K562 (cell line): ENCODE measurements around the gene SGK1. TPM values are rescaled to one million over a fixed set of nuclear protein-coding genes. Genes with fewer than 3 reads are reported as not detected.

Experiments used
- polyA plus RNA-seq, 8 experiments: library from polyadenylated mRNA; depleted of rRNA in 4 of 8; stranded (reverse) in 5 of 8; unstranded in 3 of 8; fragments of >200 nt; fragmentation: Nextera tagmentation in 2 of 8; fragmentation: Illumina TruSeq in 1 of 8; extraction: Ambion mirVana in 2 of 8; extraction: Trizol in 1 of 8; gene quantifications; 2 replicates each; pipeline versions ENCODE4 v1.2.1 to v1.2.3, GENCODE V29; 2011 to 2014; ENCODE audit warnings: inconsistent platforms in 1 of 8, missing spikeins in 1 of 8
- total RNA-seq, 7 experiments: library from RNA; depleted of rRNA in 6 of 7; stranded (reverse); fragments of >200 nt in 6 of 7; fragmentation: Illumina TruSeq in 2 of 7; extraction: Trizol in 2 of 7; gene quantifications; 2 replicates each; pipeline versions ENCODE4 v1.2.1 to v1.2.3, GENCODE V29; 2011 to 2021; ENCODE audit warnings: low replicate concordance in 1 of 7
- TF ChIP-seq, protein P1 (sequence below), 2 experiments: fragments of 450-650 bp in 1 of 2; sonication (generic) in 1 of 2; formaldehyde crosslinking in 1 of 2; IDR thresholded peaks; 2 replicates each; pipeline versions ENCODE4 v1.7.1 to v1.9.0; 2016 to 2022; ENCODE audit warnings: inconsistent platforms in 1 of 2, mild to moderate bottlenecking in 1 of 2, missing genetic modification reagents in 1 of 2

The SGK1 gene
- total and polyA plus RNA-seq, 9 of the 15 experiments (the other 6 are each of a cell fraction or from before 2014, with no cell fraction given): 3.5 to 7.2 (median 3.9) TPM

DNA sequence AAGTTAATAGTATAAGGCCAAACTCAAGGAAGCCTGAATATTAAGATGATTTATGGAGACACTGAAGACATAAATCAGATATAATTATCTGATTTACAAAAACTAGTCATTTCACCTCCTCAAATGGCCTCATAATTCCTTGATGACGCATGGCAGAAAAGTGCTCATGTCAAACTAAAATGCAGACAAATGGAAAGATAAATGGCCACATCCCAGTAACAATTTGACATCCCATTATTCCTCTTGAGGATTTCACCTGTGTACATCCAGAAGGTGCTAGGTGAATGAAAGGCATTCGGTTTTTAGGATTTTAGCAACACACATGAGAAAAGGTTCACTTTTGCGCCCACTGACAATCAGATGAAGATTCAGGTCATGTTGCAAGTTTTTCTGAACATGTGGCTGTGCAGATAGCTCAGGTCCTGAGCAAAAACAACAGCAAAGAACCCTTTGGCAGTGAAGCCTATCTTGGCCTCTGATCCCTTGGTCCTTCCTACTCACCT lies 24.2 kb downstream of the SGK1 start (continued):
- TF ChIP-seq, protein P1, sequence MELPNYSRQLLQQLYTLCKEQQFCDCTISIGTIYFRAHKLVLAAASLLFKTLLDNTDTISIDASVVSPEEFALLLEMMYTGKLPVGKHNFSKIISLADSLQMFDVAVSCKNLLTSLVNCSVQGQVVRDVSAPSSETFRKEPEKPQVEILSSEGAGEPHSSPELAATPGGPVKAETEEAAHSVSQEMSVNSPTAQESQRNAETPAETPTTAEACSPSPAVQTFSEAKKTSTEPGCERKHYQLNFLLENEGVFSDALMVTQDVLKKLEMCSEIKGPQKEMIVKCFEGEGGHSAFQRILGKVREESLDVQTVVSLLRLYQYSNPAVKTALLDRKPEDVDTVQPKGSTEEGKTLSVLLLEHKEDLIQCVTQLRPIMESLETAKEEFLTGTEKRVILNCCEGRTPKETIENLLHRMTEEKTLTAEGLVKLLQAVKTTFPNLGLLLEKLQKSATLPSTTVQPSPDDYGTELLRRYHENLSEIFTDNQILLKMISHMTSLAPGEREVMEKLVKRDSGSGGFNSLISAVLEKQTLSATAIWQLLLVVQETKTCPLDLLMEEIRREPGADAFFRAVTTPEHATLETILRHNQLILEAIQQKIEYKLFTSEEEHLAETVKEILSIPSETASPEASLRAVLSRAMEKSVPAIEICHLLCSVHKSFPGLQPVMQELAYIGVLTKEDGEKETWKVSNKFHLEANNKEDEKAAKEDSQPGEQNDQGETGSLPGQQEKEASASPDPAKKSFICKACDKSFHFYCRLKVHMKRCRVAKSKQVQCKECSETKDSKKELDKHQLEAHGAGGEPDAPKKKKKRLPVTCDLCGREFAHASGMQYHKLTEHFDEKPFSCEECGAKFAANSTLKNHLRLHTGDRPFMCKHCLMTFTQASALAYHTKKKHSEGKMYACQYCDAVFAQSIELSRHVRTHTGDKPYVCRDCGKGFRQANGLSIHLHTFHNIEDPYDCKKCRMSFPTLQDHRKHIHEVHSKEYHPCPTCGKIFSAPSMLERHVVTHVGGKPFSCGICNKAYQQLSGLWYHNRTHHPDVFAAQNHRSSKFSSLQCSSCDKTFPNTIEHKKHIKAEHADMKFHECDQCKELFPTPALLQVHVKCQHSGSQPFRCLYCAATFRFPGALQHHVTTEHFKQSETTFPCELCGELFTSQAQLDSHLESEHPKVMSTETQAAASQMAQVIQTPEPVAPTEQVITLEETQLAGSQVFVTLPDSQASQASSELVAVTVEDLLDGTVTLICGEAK (IDR thresholded peaks at IDR 0.05): no peak
- TF ChIP-seq, protein P1 (CRISPR knock-in tag; IDR thresholded peaks at IDR 0.05): no peak
